GM18951 (cell line): ENCODE results near the gene APPBP2.
"Not testable (repeated sequence)": the region's sequence is repeated elsewhere in the genome, so short reads cannot be mapped to it uniquely, and the experiment has no call there.

Source experiments
- POLR2A ChIP-seq: IDR thresholded peaks from 4 replicates; pipeline ENCODE4 v1.6.1; 2011; ENCODE audit warnings: mild to moderate bottlenecking; ENCODE audit not compliant: insufficient read length, insufficient read depth; ENCODE audit errors: extremely low read depth
- in situ Hi-C: fragments of 300-500 bp; cut with MboI; formaldehyde crosslinking; loops from one replicate; pipeline ENCODE4 v1.12.0; 2022; ENCODE audit warnings: low sequenced_read_pairs, mixed read lengths, inconsistent platforms; ENCODE audit not compliant: unreplicated experiment

The APPBP2 gene

GRCh38 chr17:60525685-60526514 is at the start of gene APPBP2:
Gene APPBP2 (minus strand): TSS chr17:60526242. CDS start chr17:60525931, 311 bp downstream.
- peak; percentile 93 for TF ChIP-seq POLR2A
- in situ Hi-C loops, result no loop called here

- in situ Hi-C loops, result no loop called here
- no peak for TF ChIP-seq POLR2A
Measured at GRCh38 chr17:60573236-60574051, 47.4 kb upstream of the APPBP2 start.

GRCh38 chr17:60565233-60565632 is 39.2 kb upstream of the APPBP2 start:
- in situ Hi-C loops, result no loop called here
- TF ChIP-seq POLR2A, result no peak

- TF ChIP-seq POLR2A, result no peak
- in situ Hi-C loops, result no loop called here
Measured at GRCh38 chr17:60563743-60564142, 37.7 kb upstream of the APPBP2 start.

- in situ Hi-C loops, result no loop called here
- no peak for TF ChIP-seq POLR2A
Measured at GRCh38 chr17:60562421-60562820, 36.4 kb upstream of the APPBP2 start.

- TF ChIP-seq POLR2A, result no peak
Measured at GRCh38 chr17:60560860-60561257, 34.8 kb upstream of the APPBP2 start.

GRCh38 chr17:60559995-60560859 is 34.2 kb upstream of the APPBP2 start:
- no peak for TF ChIP-seq POLR2A
- in situ Hi-C loops, result no loop called here

More at GRCh38 chr17:60560860-60561257, 34.8 kb upstream of the APPBP2 start:
- in situ Hi-C loops, result no loop called here

GRCh38 chr17:60559659-60559994 is 33.6 kb upstream of the APPBP2 start:
- in situ Hi-C loops, result no loop called here
- TF ChIP-seq POLR2A, result no peak

GRCh38 chr17:60557805-60558204 is 31.8 kb upstream of the APPBP2 start:
- in situ Hi-C loops, result no loop called here
- TF ChIP-seq POLR2A, result no peak

GRCh38 chr17:60555786-60556185 is 29.7 kb upstream of the APPBP2 start:
- in situ Hi-C loops, result no loop called here
- no peak for TF ChIP-seq POLR2A

GRCh38 chr17:60554377-60554788 is 28.3 kb upstream of the APPBP2 start:
- TF ChIP-seq POLR2A, result no peak
- in situ Hi-C loops, result no loop called here

GRCh38 chr17:60552255-60552654 is 26.2 kb upstream of the APPBP2 start:
- in situ Hi-C loops, result not testable (repeated sequence)

GRCh38 chr17:60548990-60549389 is 22.9 kb upstream of the APPBP2 start:
- in situ Hi-C loops, result no loop called here
- TF ChIP-seq POLR2A, result no peak

GRCh38 chr17:60545465-60546191 is 19.6 kb upstream of the APPBP2 start:
- TF ChIP-seq POLR2A, result no peak
- in situ Hi-C loops, result no loop called here
